K562 (cell line): ENCODE results near the gene PSMD9. TPM values are rescaled to one million over a fixed set of nuclear protein-coding genes. Genes with fewer than 3 reads are reported as not detected.

Experiments
- ATAC-seq: fragments of 200-7000 bp; cut with Tn5 transposase; 3 replicates; pipeline ENCODE4 v1.9.1; 2020; ENCODE audit warnings: moderate library complexity
- BruUV-seq: library from RNA; stranded (reverse); fragments of 400-500 nt; replicated peaks from 2 replicates; lab custom pipeline; 2021; lab: Mats Ljungman, UMichigan
- CTCF ChIA-PET: fragments of 300-600 bp; formaldehyde crosslinking; extraction: SDS; loops from one replicate; lab custom pipeline; 2021; ENCODE audit warnings: low intra/inter-chr PET ratio; lab: Yijun Ruan, JAX
- POLR2A ChIA-PET: fragments of 300-600, 350-650 bp; sonication (Branson Sonifier 250); formaldehyde crosslinking; extraction: SDS; loops from one replicate; lab custom pipeline; 2021; ENCODE audit warnings: antibody characterized with exemption, inconsistent platforms; lab: Yijun Ruan, JAX
- DNase-seq, 4 experiments: peaks; one replicate each; pipeline versions ENCODE4 v3.0.0 to v3.0.0-alpha.2; 2011 to 2018; ENCODE audit warnings: low spot score in 3 of 4, mixed read lengths in 3 of 4; ENCODE audit errors: extremely low read depth in 1 of 4
- FAIRE-seq: peaks from 2 replicates; lab custom pipeline; 2011; peaks lifted over from hg19 to GRCh38; lab: Jason Lieb, UNC
- H2AFZ ChIP-seq: 2 replicates; pipeline ENCODE4 v1.6.0; 2011; ENCODE audit warnings: low read depth, low read length, control low read depth, inconsistent platforms
- H3K27ac ChIP-seq: fragments of 200-600 bp; 3 replicates; pipeline ENCODE4 v1.8.0; 2011; ENCODE audit warnings: low read depth, mild to moderate bottlenecking, control low read depth, inconsistent platforms, low read length, moderate library complexity, mixed read lengths; ENCODE audit errors: extremely low read depth
- H3K27me3 ChIP-seq, 2 experiments: fragments of 300-600 bp in 1 of 2; 2 replicates in 1 of 2; 3 replicates in 1 of 2; pipeline versions ENCODE4 v1.6.0 to v1.8.0; 2011; ENCODE audit warnings: inconsistent platforms in 2 of 2, low read length in 2 of 2, mild to moderate bottlenecking in 1 of 2, mixed read lengths in 1 of 2, moderate library complexity in 1 of 2; ENCODE audit not compliant: control insufficient read depth in 2 of 2, insufficient read depth in 2 of 2
- H3K36me3 ChIP-seq: fragments of 300-600 bp; 3 replicates; pipeline ENCODE4 v1.8.0; 2011; ENCODE audit warnings: mild to moderate bottlenecking, low read length, inconsistent platforms; ENCODE audit not compliant: control insufficient read depth, insufficient read depth
- H3K4me1 ChIP-seq, 2 experiments: fragments of 200-600 bp in 1 of 2; replicated peaks in 1 of 2; 2 replicates in 1 of 2; 3 replicates in 1 of 2; pipeline versions ENCODE4 v1.5.1 to v1.8.0; 2011; ENCODE audit warnings: inconsistent platforms in 2 of 2, low read length in 2 of 2, mild to moderate bottlenecking in 1 of 2, mixed read lengths in 1 of 2, moderate library complexity in 1 of 2; ENCODE audit not compliant: control insufficient read depth in 2 of 2, insufficient read depth in 2 of 2
- H3K4me2 ChIP-seq: 2 replicates; pipeline ENCODE4 v1.6.1; 2011; ENCODE audit warnings: low read length, control low read depth, inconsistent platforms, mixed read lengths; ENCODE audit not compliant: insufficient read depth
- H3K4me3 ChIP-seq: fragments of 200-600 bp; sonication (generic), shearing (Covaris generic); 2 replicates; pipeline ENCODE4 v1.5.1; 2016; ENCODE audit warnings: control low read depth, inconsistent platforms
- H3K79me2 ChIP-seq: fragments of 200-600 bp; 3 replicates; pipeline ENCODE4 v1.8.0; 2011; ENCODE audit warnings: low read length, inconsistent platforms; ENCODE audit not compliant: control insufficient read depth, insufficient read depth
- H3K9ac ChIP-seq, 2 experiments: 2 replicates each; pipeline versions ENCODE4 v1.6.0 to v1.6.1; 2011; ENCODE audit warnings: low read depth in 2 of 2, low read length in 2 of 2, control low read depth in 1 of 2, inconsistent platforms in 1 of 2, mild to moderate bottlenecking in 1 of 2, mixed read lengths in 1 of 2; ENCODE audit not compliant: insufficient read depth in 1 of 2
- H3K9me1 ChIP-seq: one replicate; pipeline ENCODE4 v1.6.0; 2011; ENCODE audit warnings: inconsistent platforms, mild to moderate bottlenecking, low read length, moderate library complexity; ENCODE audit not compliant: control insufficient read depth, insufficient read depth
- H3K9me3 ChIP-seq: replicated peaks from 2 replicates; pipeline ENCODE4 v1.5.1; 2011; ENCODE audit warnings: low read depth, low read length, inconsistent platforms; ENCODE audit not compliant: control insufficient read depth, insufficient read depth
- H4K20me1 ChIP-seq: replicated peaks from 2 replicates; pipeline ENCODE4 v1.6.1; 2011; ENCODE audit warnings: low read length, inconsistent platforms, mixed read lengths; ENCODE audit not compliant: control insufficient read depth, insufficient read depth
- ARID3B ChIP-seq: fragments of 250-450 bp; sonication (Bioruptor Pico); IDR thresholded peaks from 2 replicates; pipeline ENCODE4 v1.4.0; 2020; ENCODE audit warnings: borderline replicate concordance
- ELF1 ChIP-seq: fragments of 200-800 bp; sonication (Bioruptor generic); IDR thresholded peaks from 2 replicates; pipeline ENCODE4 v1.6.1; 2016; ENCODE audit warnings: missing genetic modification characterization, missing compliant biosample characterization
- ESRRA ChIP-seq: fragments of 450-650 bp; IDR thresholded peaks from 2 replicates; pipeline ENCODE4 v1.6.1; 2014; ENCODE audit warnings: low read depth, mild to moderate bottlenecking, moderate library complexity, borderline replicate concordance
- ETV6 ChIP-seq, 3 experiments: fragments of 150-350 bp in 1 of 3; sonication (generic) in 1 of 3; formaldehyde crosslinking in 1 of 3; IDR thresholded peaks; 2 replicates each; pipeline versions ENCODE4 v1.6.1 to v1.8.0; 2014 to 2022; ENCODE audit warnings: borderline replicate concordance in 2 of 3, low read depth in 2 of 3, antibody characterized with exemption in 1 of 3, low read length in 1 of 3, mild to moderate bottlenecking in 1 of 3, missing genetic modification reagents in 1 of 3
- EWSR1 ChIP-seq: fragments of 450-650 bp; IDR thresholded peaks from 2 replicates; pipeline ENCODE4 v1.6.1; 2018; ENCODE audit warnings: borderline replicate concordance, mild to moderate bottlenecking, low read depth, moderate library complexity; ENCODE audit not compliant: partially characterized antibody
- FUS ChIP-seq: fragments of 200-400 bp; formaldehyde crosslinking; optimal IDR thresholded peaks from 2 replicates; pipeline ENCODE3; 2017; ENCODE audit warnings: low read depth, low read length
- GATAD2A ChIP-seq: fragments of 450-650 bp; IDR thresholded peaks from 2 replicates; pipeline ENCODE4 v1.6.1; 2017
- GTF3C2 ChIP-seq: IDR thresholded peaks from 3 replicates; pipeline ENCODE4 v1.6.1; 2011; ENCODE audit warnings: borderline replicate concordance, mild to moderate bottlenecking, moderate library complexity; ENCODE audit not compliant: insufficient read length; ENCODE audit errors: extremely low read depth
- HEY1 ChIP-seq: fragments of 250-450 bp; sonication (Bioruptor Pico); IDR thresholded peaks from 2 replicates; pipeline ENCODE4 v1.5.0; 2020; ENCODE audit warnings: mild to moderate bottlenecking, moderate library complexity, borderline replicate concordance
- KDM1A ChIP-seq, 2 experiments: fragments of 450-650 bp; IDR thresholded peaks; 2 replicates each; pipeline ENCODE4 v1.6.1; 2016; ENCODE audit warnings: mild to moderate bottlenecking in 2 of 2
- KLF10 ChIP-seq: fragments of 250-450 bp; sonication (Bioruptor Pico); IDR thresholded peaks from 2 replicates; pipeline ENCODE4 v1.6.1; 2021; ENCODE audit warnings: matching md5 sums
- PTTG1 ChIP-seq: fragments of 450-650 bp; IDR thresholded peaks from 2 replicates; pipeline ENCODE4 v1.6.1; 2016; ENCODE audit warnings: low read depth, mild to moderate bottlenecking, missing genetic modification characterization, missing compliant biosample characterization
- SNAPC5 ChIP-seq: fragments of 250-450 bp; sonication (Bioruptor Pico); IDR thresholded peaks from 2 replicates; pipeline ENCODE4 v1.8.0; 2021; ENCODE audit warnings: moderate library complexity, mild to moderate bottlenecking, inconsistent platforms
- SRSF7 ChIP-seq: fragments of 200-400 bp; formaldehyde crosslinking; optimal IDR thresholded peaks from 2 replicates; pipeline ENCODE3; 2017; ENCODE audit warnings: mild to moderate bottlenecking, low read depth, low read length
- ZNF212 ChIP-seq: fragments of 450-650 bp; formaldehyde crosslinking; IDR thresholded peaks from 2 replicates; pipeline ENCODE4 v1.4.0; 2020; ENCODE audit warnings: mild to moderate bottlenecking
- ZNF3 ChIP-seq: fragments of 250-450 bp; sonication (Bioruptor Pico); IDR thresholded peaks from 2 replicates; pipeline ENCODE4 v1.5.0; 2021; ENCODE audit warnings: mild to moderate bottlenecking, moderate library complexity
- ZNF41 ChIP-seq: fragments of 250-450 bp; sonication (Bioruptor Pico); conservative IDR thresholded peaks from 2 replicates; pipeline ENCODE4 v1.4.0; 2020; ENCODE audit warnings: mild to moderate bottlenecking
- ZNF75A ChIP-seq: fragments of 450-650 bp; formaldehyde crosslinking; IDR thresholded peaks from 2 replicates; pipeline ENCODE4 v1.4.0; 2020; ENCODE audit warnings: mild to moderate bottlenecking
- WGBS: fragments of 100-300 bp; shearing (Covaris generic); methylation state at CpG from one replicate; pipeline ENCODE4 v1.1.6; 2016; ENCODE audit warnings: low coverage, mixed read lengths; ENCODE audit not compliant: insufficient coverage; ENCODE audit errors: missing lambda C conversion rate; 5-methylcytosine and 5-hydroxymethylcytosine counted together
- in situ Hi-C: fragments of 300-500 bp; cut with MboI; formaldehyde crosslinking; loops from 4 replicates; pipeline ENCODE4 v1.15.0; 2018; ENCODE audit warnings: inconsistent platforms, mixed read lengths
- intact Hi-C: fragments of 100-400 bp; cut with micrococcal nuclease; formaldehyde crosslinking; loops from 2 replicates; pipeline ENCODE4 v1.14.2; 2022
- polyA plus RNA-seq, 8 experiments: library from polyadenylated mRNA; depleted of rRNA in 4 of 8; stranded (reverse) in 5 of 8; unstranded in 3 of 8; fragments of >200 nt; fragmentation: Nextera tagmentation in 2 of 8; fragmentation: Illumina TruSeq in 1 of 8; extraction: Ambion mirVana in 2 of 8; extraction: Trizol in 1 of 8; gene quantifications; 2 replicates each; pipeline versions ENCODE4 v1.2.1 to v1.2.3, GENCODE V29; 2011 to 2014; ENCODE audit warnings: inconsistent platforms in 1 of 8, missing spikeins in 1 of 8
- total RNA-seq, 7 experiments: library from RNA; depleted of rRNA in 6 of 7; stranded (reverse); fragments of >200 nt in 6 of 7; fragmentation: Illumina TruSeq in 2 of 7; extraction: Trizol in 2 of 7; gene quantifications; 2 replicates each; pipeline versions ENCODE4 v1.2.1 to v1.2.3, GENCODE V29; 2011 to 2021; ENCODE audit warnings: low replicate concordance in 1 of 7

PSMD9 gene
- total and polyA plus RNA-seq, 9 of the 15 experiments (the other 6 are each of a cell fraction or from before 2014, with no cell fraction given) = 12.2 to 143 (median 61.3) TPM

GRCh38 chr12:121942145-121942718 is 53.6 kb downstream of the PSMD9 start:
- Histone ChIP-seq H3K27ac (no peak overlapping the region), H3K79me2 (no peaks in the 10 kb centered on the region), H3K27me3 (no peaks in the 10 kb centered on the region), H3K4me3 (no peak overlapping the region), H3K9me1 (no peaks in the 10 kb centered on the region), H3K4me1 (no peaks in the 10 kb centered on the region), H3K4me2 (no peak overlapping the region), H3K9me3 (no peaks in the 10 kb centered on the region), H2AFZ (no peak overlapping the region), H4K20me1 (no peaks in the 10 kb centered on the region), H3K36me3 (peaks cover 59% of the 10 kb centered on the region), H3K9ac (peak overlapping the region in 1 of 2 experiments; percentile 14; a peak in 1 of 4 replicates)
- no TSS peak for BruUV-seq
- intact Hi-C loops = no loop called here
- no peak for ATAC-seq
- in situ Hi-C loops = no loop called here
- FAIRE-seq = no peak
- DNase-seq = no peak
- ChIA-PET CTCF (no interaction called here), POLR2A (interaction anchor here (0.6 to 1.7 kb wide), 3 partner anchors 8 to 81 kb away, joined by 4 to 6 read pairs (median 5); no protein-coding TSS in a partner anchor)
- WGBS = 89% methylated on average over 15 of the region's 15 CpGs
- TF ChIP-seq ZNF41 (CRISPR knock-in tag) (no peak), HEY1 (CRISPR knock-in tag) (no peak), ARID3B (no peak), ZNF75A (CRISPR knock-in tag) (no peak), PTTG1 (no peak), ETV6 (IDR thresholded peaks at IDR 0.05; ENCODE audit: borderline replicate concordance in 1 of 2, low read depth in 2 of 2, low read length in 1 of 2) (no peak), ETV6 (CRISPR knock-in tag; IDR thresholded peaks at IDR 0.05; ENCODE audit: borderline replicate concordance) (no peak), ZNF3 (CRISPR knock-in tag) (no peak), GTF3C2 (no peak), ELF1 (no peak), FUS (no peak), ZNF212 (no peak), EWSR1 (no peak), SNAPC5 (CRISPR knock-in tag) (no peak), GATAD2A (no peak), ESRRA (no peak), KDM1A (IDR thresholded peaks at IDR 0.05) (no peak), KLF10 (no peak), SRSF7 (no peak)
